DOHH2 (cell line): ENCODE measurements around the gene CSRNP3.

Source experiments
- CTCF ChIP-seq: fragments of 200-600 bp; sonication (generic); IDR thresholded peaks from one replicate; pipeline ENCODE4 v1.5.1; 2014; ENCODE audit warnings: antibody characterized with exemption, mild to moderate bottlenecking, low read depth, low read length; ENCODE audit not compliant: poor library complexity, severe bottlenecking
- EZH2phosphoT487 ChIP-seq: fragments of 200-600 bp; sonication (generic); IDR thresholded peaks from 2 replicates; pipeline ENCODE4 v1.6.1; 2017; ENCODE audit warnings: borderline replicate concordance, mild to moderate bottlenecking, antibody characterized with exemption, low read length, moderate library complexity, mixed read lengths

- TF ChIP-seq CTCF (no peak), EZH2phosphoT487 (no peak)
These were observed 33.9 kb upstream of the CSRNP3 start for GRCh38 chr2:165435611-165436010.
